ENCODE results near the gene CCDC33.

DNA sequence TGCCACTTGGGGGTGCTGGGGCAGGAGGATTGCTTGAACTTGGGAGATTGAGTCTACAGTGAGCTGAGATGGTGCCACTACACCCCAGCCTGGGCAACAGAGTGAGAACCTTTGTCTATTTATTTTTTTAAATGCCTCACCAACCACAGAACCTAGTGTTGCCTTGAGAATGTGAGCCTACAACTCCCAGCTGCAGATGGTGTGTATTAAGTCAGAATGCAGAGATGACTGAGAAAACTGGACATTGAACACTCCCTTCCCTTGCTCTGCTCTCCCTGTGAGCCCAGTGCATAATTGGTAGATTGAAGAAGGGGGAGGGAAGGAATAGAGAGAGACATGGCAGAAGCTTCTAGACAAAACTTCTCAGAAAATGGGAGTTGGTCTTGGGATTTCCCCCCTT lies 53.5 kb downstream of the CCDC33 start:
- TF ChIP-seq, protein P1, sequence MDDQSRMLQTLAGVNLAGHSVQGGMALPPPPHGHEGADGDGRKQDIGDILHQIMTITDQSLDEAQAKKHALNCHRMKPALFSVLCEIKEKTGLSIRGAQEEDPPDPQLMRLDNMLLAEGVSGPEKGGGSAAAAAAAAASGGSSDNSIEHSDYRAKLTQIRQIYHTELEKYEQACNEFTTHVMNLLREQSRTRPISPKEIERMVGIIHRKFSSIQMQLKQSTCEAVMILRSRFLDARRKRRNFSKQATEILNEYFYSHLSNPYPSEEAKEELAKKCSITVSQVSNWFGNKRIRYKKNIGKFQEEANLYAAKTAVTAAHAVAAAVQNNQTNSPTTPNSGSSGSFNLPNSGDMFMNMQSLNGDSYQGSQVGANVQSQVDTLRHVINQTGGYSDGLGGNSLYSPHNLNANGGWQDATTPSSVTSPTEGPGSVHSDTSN (CRISPR knock-in tag; IDR thresholded peaks at IDR 0.05), result no peak
- TF ChIP-seq, protein P2, sequence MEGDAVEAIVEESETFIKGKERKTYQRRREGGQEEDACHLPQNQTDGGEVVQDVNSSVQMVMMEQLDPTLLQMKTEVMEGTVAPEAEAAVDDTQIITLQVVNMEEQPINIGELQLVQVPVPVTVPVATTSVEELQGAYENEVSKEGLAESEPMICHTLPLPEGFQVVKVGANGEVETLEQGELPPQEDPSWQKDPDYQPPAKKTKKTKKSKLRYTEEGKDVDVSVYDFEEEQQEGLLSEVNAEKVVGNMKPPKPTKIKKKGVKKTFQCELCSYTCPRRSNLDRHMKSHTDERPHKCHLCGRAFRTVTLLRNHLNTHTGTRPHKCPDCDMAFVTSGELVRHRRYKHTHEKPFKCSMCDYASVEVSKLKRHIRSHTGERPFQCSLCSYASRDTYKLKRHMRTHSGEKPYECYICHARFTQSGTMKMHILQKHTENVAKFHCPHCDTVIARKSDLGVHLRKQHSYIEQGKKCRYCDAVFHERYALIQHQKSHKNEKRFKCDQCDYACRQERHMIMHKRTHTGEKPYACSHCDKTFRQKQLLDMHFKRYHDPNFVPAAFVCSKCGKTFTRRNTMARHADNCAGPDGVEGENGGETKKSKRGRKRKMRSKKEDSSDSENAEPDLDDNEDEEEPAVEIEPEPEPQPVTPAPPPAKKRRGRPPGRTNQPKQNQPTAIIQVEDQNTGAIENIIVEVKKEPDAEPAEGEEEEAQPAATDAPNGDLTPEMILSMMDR (tag by site-specific recombination; IDR thresholded peaks at IDR 0.05), result no peak
- TF ChIP-seq ZNF529 (tag by site-specific recombination; IDR thresholded peaks at IDR 0.05; ENCODE audit: insufficient replicate concordance) (no peak), YY2 (tag by site-specific recombination; IDR thresholded peaks at IDR 0.05) (no peak), ZNF391 (tag by site-specific recombination; IDR thresholded peaks at IDR 0.05; ENCODE audit: borderline replicate concordance, low read depth) (no peak), TCF7L2 (IDR thresholded peaks at IDR 0.05; ENCODE audit: borderline replicate concordance, low read depth, low read length) (no peak), BCL11A (tag by site-specific recombination; IDR thresholded peaks at IDR 0.05; ENCODE audit: low read depth) (no peak), ZNF202 (tag by site-specific recombination; IDR thresholded peaks at IDR 0.05; ENCODE audit: borderline replicate concordance) (no peak)
- TF ChIP-seq, protein P3, sequence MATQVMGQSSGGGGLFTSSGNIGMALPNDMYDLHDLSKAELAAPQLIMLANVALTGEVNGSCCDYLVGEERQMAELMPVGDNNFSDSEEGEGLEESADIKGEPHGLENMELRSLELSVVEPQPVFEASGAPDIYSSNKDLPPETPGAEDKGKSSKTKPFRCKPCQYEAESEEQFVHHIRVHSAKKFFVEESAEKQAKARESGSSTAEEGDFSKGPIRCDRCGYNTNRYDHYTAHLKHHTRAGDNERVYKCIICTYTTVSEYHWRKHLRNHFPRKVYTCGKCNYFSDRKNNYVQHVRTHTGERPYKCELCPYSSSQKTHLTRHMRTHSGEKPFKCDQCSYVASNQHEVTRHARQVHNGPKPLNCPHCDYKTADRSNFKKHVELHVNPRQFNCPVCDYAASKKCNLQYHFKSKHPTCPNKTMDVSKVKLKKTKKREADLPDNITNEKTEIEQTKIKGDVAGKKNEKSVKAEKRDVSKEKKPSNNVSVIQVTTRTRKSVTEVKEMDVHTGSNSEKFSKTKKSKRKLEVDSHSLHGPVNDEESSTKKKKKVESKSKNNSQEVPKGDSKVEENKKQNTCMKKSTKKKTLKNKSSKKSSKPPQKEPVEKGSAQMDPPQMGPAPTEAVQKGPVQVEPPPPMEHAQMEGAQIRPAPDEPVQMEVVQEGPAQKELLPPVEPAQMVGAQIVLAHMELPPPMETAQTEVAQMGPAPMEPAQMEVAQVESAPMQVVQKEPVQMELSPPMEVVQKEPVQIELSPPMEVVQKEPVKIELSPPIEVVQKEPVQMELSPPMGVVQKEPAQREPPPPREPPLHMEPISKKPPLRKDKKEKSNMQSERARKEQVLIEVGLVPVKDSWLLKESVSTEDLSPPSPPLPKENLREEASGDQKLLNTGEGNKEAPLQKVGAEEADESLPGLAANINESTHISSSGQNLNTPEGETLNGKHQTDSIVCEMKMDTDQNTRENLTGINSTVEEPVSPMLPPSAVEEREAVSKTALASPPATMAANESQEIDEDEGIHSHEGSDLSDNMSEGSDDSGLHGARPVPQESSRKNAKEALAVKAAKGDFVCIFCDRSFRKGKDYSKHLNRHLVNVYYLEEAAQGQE (tag by site-specific recombination; IDR thresholded peaks at IDR 0.05), result no peak
